Endothelial cell of umbilical vein (primary cell): Measurements from ENCODE around the gene MRFAP1. TPM values are rescaled to one million over a fixed set of nuclear protein-coding genes. Genes with fewer than 3 reads are reported as not detected.

Experiments
- BruUV-seq: library from RNA; stranded (reverse); fragments of 400-500 nt; replicated peaks from 2 replicates; lab custom pipeline; 2021; lab: Mats Ljungman, UMichigan
- CTCF ChIA-PET: fragments of 300-600, 350-600 bp; sonication (Branson Sonifier 250); formaldehyde crosslinking; loops from one replicate; lab custom pipeline; 2021; ENCODE audit warnings: antibody characterized with exemption, inconsistent platforms; lab: Charles Lee
- POLR2A ChIA-PET: fragments of 300-600, 350-600 bp; sonication (Branson Sonifier 250); formaldehyde crosslinking; loops from one replicate; lab custom pipeline; 2021; ENCODE audit warnings: antibody characterized with exemption, inconsistent platforms; lab: Charles Lee
- DNase-seq: peaks from one replicate; pipeline ENCODE4 v3.0.0-alpha.2; 2011; ENCODE audit warnings: low read depth, low spot score
- FAIRE-seq: peaks from 2 replicates; lab custom pipeline; 2011; peaks lifted over from hg19 to GRCh38; lab: Jason Lieb, UNC
- H2AFZ ChIP-seq: 2 replicates; pipeline ENCODE4 v1.6.0; 2012; ENCODE audit warnings: low read depth, low read length, control low read depth, inconsistent platforms
- H3K27ac ChIP-seq: 2 replicates; pipeline ENCODE4 v1.5.1; 2011; ENCODE audit warnings: low read depth, mild to moderate bottlenecking, control low read depth, low read length, moderate library complexity; ENCODE audit not compliant: insufficient read depth
- H3K27me3 ChIP-seq, 2 experiments: 2 replicates each; pipeline versions ENCODE4 v1.6.0 to v1.6.1; 2011; ENCODE audit warnings: low read length in 2 of 2, mixed read lengths in 1 of 2; ENCODE audit not compliant: control insufficient read depth in 2 of 2, insufficient read depth in 2 of 2
- H3K36me3 ChIP-seq, 2 experiments: 2 replicates in 1 of 2; 3 replicates in 1 of 2; pipeline ENCODE4 v1.5.1; 2011; ENCODE audit warnings: low read length in 2 of 2, mild to moderate bottlenecking in 1 of 2, moderate library complexity in 1 of 2; ENCODE audit not compliant: control insufficient read depth in 2 of 2, insufficient read depth in 2 of 2; ENCODE audit errors: extremely low read depth in 1 of 2
- H3K4me1 ChIP-seq: 3 replicates; pipeline ENCODE4 v1.5.1; 2011; ENCODE audit warnings: mild to moderate bottlenecking, low read length; ENCODE audit not compliant: control insufficient read depth, insufficient read depth; ENCODE audit errors: extremely low read depth
- H3K4me2 ChIP-seq: 2 replicates; pipeline ENCODE4 v1.6.1; 2011; ENCODE audit warnings: low read length, control low read depth, mixed read lengths; ENCODE audit not compliant: insufficient read depth
- H3K4me3 ChIP-seq, 3 experiments: fragments of 200-600 bp in 1 of 3; sonication (generic), shearing (Covaris generic) in 1 of 3; replicated peaks in 1 of 3; 2 replicates each; pipeline ENCODE4 v1.5.1; 2011 to 2016; ENCODE audit warnings: control low read depth in 3 of 3, low read length in 3 of 3, mild to moderate bottlenecking in 2 of 3, inconsistent platforms in 1 of 3, low read depth in 1 of 3, moderate library complexity in 1 of 3; ENCODE audit not compliant: insufficient read depth in 1 of 3
- H3K79me2 ChIP-seq: 2 replicates; pipeline ENCODE4 v1.6.0; 2012; ENCODE audit warnings: low read length, inconsistent platforms; ENCODE audit not compliant: control insufficient read depth, insufficient read depth
- H3K9ac ChIP-seq: replicated peaks from 2 replicates; pipeline ENCODE3; 2011; ENCODE audit warnings: low read length, control low read depth; ENCODE audit not compliant: insufficient read depth; ENCODE audit errors: extremely low read depth
- H3K9me1 ChIP-seq: replicated peaks from 3 replicates; pipeline ENCODE4 v1.6.0; 2011; ENCODE audit warnings: mild to moderate bottlenecking, low read length; ENCODE audit not compliant: control insufficient read depth, insufficient read depth; ENCODE audit errors: extremely low read depth
- H3K9me3 ChIP-seq: replicated peaks from 2 replicates; pipeline ENCODE4 v1.5.1; 2012; ENCODE audit warnings: low read length, inconsistent platforms; ENCODE audit not compliant: control insufficient read depth, insufficient read depth
- H4K20me1 ChIP-seq: replicated peaks from 2 replicates; pipeline ENCODE3; 2011; ENCODE audit warnings: mild to moderate bottlenecking, low read length; ENCODE audit not compliant: control insufficient read depth, insufficient read depth; ENCODE audit errors: extremely low read depth
- EZH2 ChIP-seq: IDR thresholded peaks from 2 replicates; pipeline ENCODE4 v1.6.1; 2012; ENCODE audit warnings: borderline replicate concordance, low read depth, mild to moderate bottlenecking, moderate library complexity, low read length, inconsistent platforms; ENCODE audit not compliant: severe bottlenecking
- FOS ChIP-seq: IDR thresholded peaks from 2 replicates; pipeline ENCODE4 v1.6.1; 2011; ENCODE audit warnings: mild to moderate bottlenecking, low read length, moderate library complexity, borderline replicate concordance; ENCODE audit not compliant: insufficient read depth
- GATA2 ChIP-seq: IDR thresholded peaks from 2 replicates; pipeline ENCODE4 v1.7.0; 2011; ENCODE audit warnings: low read depth, mild to moderate bottlenecking, moderate library complexity, mixed read lengths, low read length; ENCODE audit not compliant: insufficient read length, insufficient read depth
- JUN ChIP-seq: IDR thresholded peaks from 2 replicates; pipeline ENCODE4 v1.6.1; 2011; ENCODE audit warnings: borderline replicate concordance, low read depth; ENCODE audit not compliant: insufficient read length, insufficient read depth
- MAX ChIP-seq: IDR thresholded peaks from 2 replicates; pipeline ENCODE4 v1.6.1; 2011; ENCODE audit not compliant: insufficient read depth, insufficient read length
- MYC ChIP-seq: IDR thresholded peaks from one replicate; pipeline ENCODE4 v1.6.1; 2011; ENCODE audit warnings: mild to moderate bottlenecking, low read depth, low read length
- POLR2A ChIP-seq: IDR thresholded peaks from 2 replicates; pipeline ENCODE4 v1.6.1; 2012; ENCODE audit warnings: low read depth, mild to moderate bottlenecking, control low read depth, low read length
- POLR2AphosphoS5 ChIP-seq: IDR thresholded peaks from 2 replicates; pipeline ENCODE4 v1.6.1; 2012; ENCODE audit warnings: low read depth, mild to moderate bottlenecking, control low read depth, low read length, moderate library complexity; ENCODE audit not compliant: insufficient read depth
- dilution Hi-C: fragments of 300-500 bp; cut with MboI; formaldehyde crosslinking; loops from one replicate; pipeline ENCODE4 v1.15.0; 2019; ENCODE audit warnings: low sequenced_read_pairs; ENCODE audit not compliant: extremely low pct_ligation_motif_present
- intact Hi-C: fragments of 100-400 bp; cut with micrococcal nuclease; formaldehyde crosslinking; loops from one replicate; pipeline ENCODE4 v1.10.0; 2022
- polyA plus RNA-seq, 4 experiments: library from polyadenylated mRNA; depleted of rRNA in 3 of 4; stranded (reverse) in 3 of 4; unstranded in 1 of 4; fragments of >200 nt; gene quantifications; 2 replicates each; pipeline versions ENCODE4 v1.2.1 to v1.2.3, GENCODE V29; 2011 to 2012; ENCODE audit warnings: missing spikeins in 1 of 4
- total RNA-seq: library from RNA; stranded (reverse); gene quantifications from 2 replicates; pipeline ENCODE4 v1.2.3, GENCODE V29; 2021

MRFAP1 gene
- total and polyA plus RNA-seq, 2 donors (not counting 3 experiments of a cell fraction or from before 2014, with no cell fraction given), result 170 to 317 TPM

GRCh38 chr4:6616087-6616995 is 24.1 kb upstream of the MRFAP1 start:
- Histone ChIP-seq H3K4me3 (no peak overlapping the region), H3K9me1 (no peaks in the 10 kb centered on the region), H3K27ac (no peak overlapping the region), H4K20me1 (no peaks in the 10 kb centered on the region), H3K9me3 (no peaks in the 10 kb centered on the region), H3K4me1 (no peaks in the 10 kb centered on the region), H3K27me3 (no peaks in the 10 kb centered on the region), H3K79me2 (no peaks in the 10 kb centered on the region), H3K4me2 (no peak overlapping the region), H2AFZ (no peak overlapping the region), H3K9ac (no peak overlapping the region), H3K36me3 (peaks cover 0 to 22% of the 10 kb centered on the region in 2 experiments)
- DNase-seq (no peak), FAIRE-seq (no peak)
- TF ChIP-seq POLR2A (no peak), JUN (no peak), MYC (no peak), GATA2 (no peak), EZH2 (no peak), FOS (no peak), POLR2AphosphoS5 (no peak)
- no TSS peak for BruUV-seq
- intact Hi-C loops (no loop called here), dilution Hi-C loops (no loop called here)
- ChIA-PET POLR2A (no interaction called here), CTCF (no interaction called here)

DNA sequence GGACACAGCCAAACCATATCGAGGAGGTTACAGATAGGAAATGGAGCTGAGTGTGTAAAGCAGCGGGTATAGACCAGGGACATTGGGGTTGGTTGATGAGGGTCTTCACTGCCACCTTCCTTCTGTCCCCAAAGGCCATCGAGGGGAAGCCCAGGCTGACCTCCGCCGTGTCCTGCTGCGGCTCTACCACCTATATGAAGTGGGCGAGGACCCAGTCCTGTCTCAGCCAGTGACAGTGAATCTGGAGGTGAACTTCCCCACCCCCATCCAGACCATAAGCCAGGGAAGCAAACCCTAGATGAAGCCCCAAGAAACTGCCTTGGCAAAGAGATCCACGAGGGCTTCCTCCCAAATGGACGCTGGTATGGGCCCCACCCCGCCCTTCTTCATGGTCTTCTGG is 23.2 kb upstream of the MRFAP1 start:
- H3K4me2 ChIP-seq, result no peak overlapping the region
- intact Hi-C loops, result no loop called here
- H3K9ac ChIP-seq, result no peak overlapping the region
- POLR2A ChIA-PET, result no interaction called here
- CTCF ChIA-PET, result no interaction called here
- no peaks in the 10 kb centered on the region for H3K9me3 ChIP-seq
- dilution Hi-C loops, result no loop called here
- H3K4me1 ChIP-seq, result no peaks in the 10 kb centered on the region
- DNase-seq, result no peak
- no peak for TF ChIP-seq MAX
- no peak for TF ChIP-seq MYC
- no peak for TF ChIP-seq JUN
- no peaks in the 10 kb centered on the region for H3K27me3 ChIP-seq
- no peaks in the 10 kb centered on the region for H4K20me1 ChIP-seq
- no peak overlapping the region for H3K4me3 ChIP-seq
- no peak for FAIRE-seq
- BruUV-seq, result no TSS peak
- H3K27ac ChIP-seq, result no peak overlapping the region
- no peaks in the 10 kb centered on the region for H3K79me2 ChIP-seq
- H3K36me3 ChIP-seq, result peaks cover 0 to 21% of the 10 kb centered on the region in 2 experiments
- no peaks in the 10 kb centered on the region for H3K9me1 ChIP-seq
- H2AFZ ChIP-seq, result no peak overlapping the region
